ENCODE results near the gene IQCN.

Gene IQCN

GRCh38 chr19:18306209-18306887, 32.1 kb upstream of the IQCN start:
- peak overlapping the region; percentile 97 for H3K27ac ChIP-seq
- CTCF ChIA-PET, result interaction anchor here (0.5 kb wide), 1 partner anchor 358 kb away, joined by 3 read pairs; no protein-coding TSS in a partner anchor
- POLR2A ChIA-PET (ENCODE audit: low non-redundant PET), result no interaction called here

GRCh38 chr19:18304458-18305310, 30.4 kb upstream of the IQCN start:
- peak overlapping the region; percentile 97 for H3K27ac ChIP-seq
- no peak for DNase-seq (ENCODE audit: low spot score)
- ChIA-PET POLR2A (ENCODE audit: low non-redundant PET) (no interaction called here), CTCF (interaction anchor here (0.6 kb wide), 2 partner anchors 22 to 31 kb away, joined by 3 to 4 read pairs; no protein-coding TSS in a partner anchor)
- no peak for TF ChIP-seq CTCF (conservative IDR thresholded peaks at IDR 0.05; ENCODE audit: low read depth)

More at GRCh38 chr19:18306209-18306887, 32.1 kb upstream of the IQCN start:
- no peak for TF ChIP-seq CTCF (conservative IDR thresholded peaks at IDR 0.05; ENCODE audit: low read depth)
- no peak for DNase-seq (ENCODE audit: low spot score)

GRCh38 chr19:18304208-18304457, 29.9 kb upstream of the IQCN start:
- CTCF ChIA-PET, result no interaction called here
- TF ChIP-seq CTCF (conservative IDR thresholded peaks at IDR 0.05; ENCODE audit: low read depth), result no peak
- POLR2A ChIA-PET (ENCODE audit: low non-redundant PET), result no interaction called here
- H3K27ac ChIP-seq, result peak overlapping the region; percentile 97
- DNase-seq (ENCODE audit: low spot score), result no peak

GRCh38 chr19:18301718-18302111, 27.5 kb upstream of the IQCN start:
- no peak for DNase-seq (ENCODE audit: low spot score)
- H3K27ac ChIP-seq, result peak overlapping the region; percentile 97
- ChIA-PET CTCF (interaction anchor here (1.0 to 2.1 kb wide), 3 partner anchors 9 to 22 kb away, joined by 3 to 7 read pairs (median 3); no protein-coding TSS in a partner anchor), POLR2A (ENCODE audit: low non-redundant PET) (interaction anchor here (1.3 kb wide), 1 partner anchor 21 kb away, joined by 7 read pairs; the partner anchor contains the start of gene JUND)
- TF ChIP-seq CTCF (conservative IDR thresholded peaks at IDR 0.05; ENCODE audit: low read depth), result no peak

GRCh38 chr19:18300930-18301717, 26.9 kb upstream of the IQCN start:
- peak; percentile 36 for DNase-seq (ENCODE audit: low spot score)
- peak overlapping the region; percentile 97 for H3K27ac ChIP-seq
- ChIA-PET CTCF (interaction anchor here (2.1 kb wide), 1 partner anchor 22 kb away, joined by 7 read pairs; no protein-coding TSS in a partner anchor), POLR2A (ENCODE audit: low non-redundant PET) (interaction anchor here (1.3 kb wide), 1 partner anchor 20 kb away, joined by 7 read pairs; the partner anchor contains the start of gene JUND)
- TF ChIP-seq CTCF (conservative IDR thresholded peaks at IDR 0.05; ENCODE audit: low read depth), result no peak

GRCh38 chr19:18299654-18300053, 25.4 kb upstream of the IQCN start:
- POLR2A ChIA-PET (ENCODE audit: low non-redundant PET), result no interaction called here
- H3K27ac ChIP-seq, result peak overlapping the region; percentile 97
- TF ChIP-seq CTCF (conservative IDR thresholded peaks at IDR 0.05; ENCODE audit: low read depth), result no peak
- DNase-seq (ENCODE audit: low spot score), result no peak
- CTCF ChIA-PET, result interaction anchor here (0.6 kb wide), 1 partner anchor 88 kb away, joined by 5 read pairs; no protein-coding TSS in a partner anchor

Data from RWPE1 (cell line).